ENCODE measurements around the gene PPP1R9B.

GRCh38 chr17:50172936-50173334, 22.5 kb upstream of the PPP1R9B start:
- TF ChIP-seq CTCF (IDR thresholded peaks at IDR 0.05; ENCODE audit: low read length) (no peak), EZH2 (IDR thresholded peaks at IDR 0.05; ENCODE audit: borderline replicate concordance, low read length) (no peak)
